IMR-90 (cell line): ENCODE data around the gene DCAF8L2. TPM values are rescaled to one million over a fixed set of nuclear protein-coding genes. Genes with fewer than 3 reads are reported as not detected.
A peak's percentile ranks its signal among the peaks of the same experiment; 100 is the strongest.

Experiments
- ATAC-seq: fragments of 200-7000 bp; cut with Tn5 transposase; 2 replicates; pipeline ENCODE4 v1.9.1; 2020; ENCODE audit warnings: low read depth, mild to moderate bottlenecking, moderate library complexity
- BruUV-seq: library from RNA; stranded (reverse); fragments of 400-500 nt; replicated peaks from 2 replicates; lab custom pipeline; 2021; lab: Mats Ljungman, UMichigan
- CTCF ChIA-PET: fragments of 300-600 bp; formaldehyde crosslinking; extraction: SDS; loops from one replicate; lab custom pipeline; 2021; ENCODE audit warnings: antibody characterized with exemption; lab: Yijun Ruan, JAX
- POLR2A ChIA-PET: fragments of 300-600 bp; sonication (Branson Sonifier 250); formaldehyde crosslinking; loops from one replicate; lab custom pipeline; 2022; ENCODE audit warnings: antibody characterized with exemption; ENCODE audit not compliant: unreplicated experiment; lab: Charles Lee
- DNase-seq: peaks from one replicate; pipeline ENCODE4 v3.0.0; 2013
- H2AFZ ChIP-seq: replicated peaks from 2 replicates; pipeline ENCODE3; 2013; ENCODE audit warnings: low read length, mild to moderate bottlenecking; ENCODE audit not compliant: poor library complexity
- H2AK5ac ChIP-seq: 2 replicates; pipeline ENCODE4 v1.6.1; 2013; ENCODE audit warnings: low read depth, low read length, inconsistent platforms
- H2AK9ac ChIP-seq: replicated peaks from 2 replicates; pipeline ENCODE3; 2013; ENCODE audit warnings: mild to moderate bottlenecking, low read depth, low read length, moderate library complexity; ENCODE audit not compliant: poor library complexity
- H2BK120ac ChIP-seq: 2 replicates; pipeline ENCODE4 v1.6.1; 2013; ENCODE audit warnings: low read depth, low read length, inconsistent platforms
- H2BK15ac ChIP-seq: 3 replicates; pipeline ENCODE4 v1.6.1; 2013; ENCODE audit warnings: low read depth, low read length, inconsistent platforms
- H2BK20ac ChIP-seq: 2 replicates; pipeline ENCODE4 v1.6.1; 2013; ENCODE audit warnings: low read depth, mild to moderate bottlenecking, inconsistent platforms, low read length, moderate library complexity
- H2BK5ac ChIP-seq: 2 replicates; pipeline ENCODE4 v1.6.1; 2013; ENCODE audit warnings: mild to moderate bottlenecking, low read depth, low read length, inconsistent platforms; ENCODE audit not compliant: poor library complexity, severe bottlenecking
- H3K14ac ChIP-seq: replicated peaks from 2 replicates; pipeline ENCODE4 v1.6.1; 2013; ENCODE audit warnings: low read depth, low read length, inconsistent platforms
- H3K18ac ChIP-seq: 2 replicates; pipeline ENCODE4 v1.6.1; 2013; ENCODE audit warnings: low read depth, low read length, control low read depth
- H3K23ac ChIP-seq: 2 replicates; pipeline ENCODE4 v1.6.1; 2013; ENCODE audit warnings: low read depth, low read length, inconsistent platforms
- H3K27ac ChIP-seq: 2 replicates; pipeline ENCODE4 v1.5.1; 2013; ENCODE audit warnings: mild to moderate bottlenecking, control low read depth, low read length; ENCODE audit not compliant: insufficient read depth
- H3K27me3 ChIP-seq: 2 replicates; pipeline ENCODE4 v1.6.1; 2013; ENCODE audit warnings: low read length; ENCODE audit not compliant: control insufficient read depth, insufficient read depth
- H3K36me3 ChIP-seq: 2 replicates; pipeline ENCODE4 v1.6.1; 2013; ENCODE audit warnings: low read length, mixed read lengths; ENCODE audit not compliant: control insufficient read depth, insufficient read depth
- H3K4ac ChIP-seq: 2 replicates; pipeline ENCODE4 v1.6.1; 2013; ENCODE audit warnings: low read depth, low read length, inconsistent platforms
- H3K4me1 ChIP-seq: 2 replicates; pipeline ENCODE4 v1.6.1; 2013; ENCODE audit warnings: low read length, mixed read lengths; ENCODE audit not compliant: control insufficient read depth, insufficient read depth
- H3K4me2 ChIP-seq: 2 replicates; pipeline ENCODE4 v1.6.1; 2013; ENCODE audit warnings: low read depth, mild to moderate bottlenecking, control low read depth, low read length, moderate library complexity
- H3K4me3 ChIP-seq: 2 replicates; pipeline ENCODE4 v1.5.1; 2013; ENCODE audit warnings: low read depth, mild to moderate bottlenecking, control low read depth, low read length, moderate library complexity; ENCODE audit not compliant: insufficient read depth
- H3K56ac ChIP-seq: 2 replicates; pipeline ENCODE4 v1.6.1; 2013; ENCODE audit warnings: low read length, inconsistent platforms; ENCODE audit not compliant: insufficient read depth; ENCODE audit errors: extremely low read depth
- H3K79me1 ChIP-seq, 2 experiments: 2 replicates each; pipeline ENCODE4 v1.6.1; 2013; ENCODE audit warnings: low read length in 2 of 2, inconsistent platforms in 1 of 2, low read depth in 1 of 2
- H3K9ac ChIP-seq: 2 replicates; pipeline ENCODE4 v1.6.1; 2013; ENCODE audit warnings: low read depth, low read length, control low read depth
- H3K9me1 ChIP-seq: 2 replicates; pipeline ENCODE4 v1.6.1; 2013; ENCODE audit warnings: low read length, inconsistent platforms; ENCODE audit not compliant: insufficient read depth
- H3K9me3 ChIP-seq: 2 replicates; pipeline ENCODE4 v1.6.1; 2013; ENCODE audit warnings: low read length; ENCODE audit not compliant: control insufficient read depth, insufficient read depth
- H4K20me1 ChIP-seq: 2 replicates; pipeline ENCODE4 v1.6.1; 2013; ENCODE audit warnings: low read length, inconsistent platforms; ENCODE audit not compliant: insufficient read depth
- H4K5ac ChIP-seq: 2 replicates; pipeline ENCODE4 v1.6.1; 2013; ENCODE audit warnings: mild to moderate bottlenecking, low read depth, low read length, control low read depth
- H4K8ac ChIP-seq, 2 experiments: 2 replicates each; pipeline ENCODE4 v1.6.1; 2013; ENCODE audit warnings: low read depth in 2 of 2, low read length in 2 of 2, control low read depth in 1 of 2, inconsistent platforms in 1 of 2
- H4K91ac ChIP-seq: 2 replicates; pipeline ENCODE4 v1.6.1; 2013; ENCODE audit warnings: low read depth, low read length, inconsistent platforms; ENCODE audit not compliant: insufficient read depth
- BHLHE40 ChIP-seq: fragments of 150-350 bp; IDR thresholded peaks from 2 replicates; pipeline ENCODE4 v1.6.1; 2016; ENCODE audit warnings: mild to moderate bottlenecking, low read depth, low read length
- CHD1 ChIP-seq: IDR thresholded peaks from 2 replicates; pipeline ENCODE4 v1.6.1; 2012; ENCODE audit warnings: low read depth, low read length, improper control_type of control experiment
- FOS ChIP-seq: fragments of 150-350 bp; IDR thresholded peaks from 2 replicates; pipeline ENCODE4 v1.6.1; 2016; ENCODE audit warnings: low read depth, low read length
- MAFK ChIP-seq: IDR thresholded peaks from 2 replicates; pipeline ENCODE4 v1.6.1; 2012; ENCODE audit warnings: low read depth, low read length, improper control_type of control experiment
- MAZ ChIP-seq: IDR thresholded peaks from 2 replicates; pipeline ENCODE4 v1.6.1; 2012; ENCODE audit warnings: low read depth, mild to moderate bottlenecking, low read length, improper control_type of control experiment, moderate library complexity, borderline replicate concordance
- MXI1 ChIP-seq: IDR thresholded peaks from 2 replicates; pipeline ENCODE4 v1.6.1; 2012; ENCODE audit warnings: low read depth, mild to moderate bottlenecking, low read length, moderate library complexity, borderline replicate concordance
- NFE2L2 ChIP-seq: fragments of 150-350 bp; IDR thresholded peaks from 2 replicates; pipeline ENCODE4 v1.6.1; 2016; ENCODE audit warnings: low read depth, mild to moderate bottlenecking, low read length
- RAD21 ChIP-seq: IDR thresholded peaks from 2 replicates; pipeline ENCODE4 v1.6.1; 2012; ENCODE audit warnings: low read length, improper control_type of control experiment
- RCOR1 ChIP-seq: IDR thresholded peaks from 2 replicates; pipeline ENCODE4 v1.6.1; 2012; ENCODE audit warnings: mild to moderate bottlenecking, low read length, improper control_type of control experiment; ENCODE audit not compliant: insufficient replicate concordance
- RFX5 ChIP-seq: IDR thresholded peaks from 2 replicates; pipeline ENCODE4 v1.8.0; 2012; ENCODE audit warnings: low read depth, mild to moderate bottlenecking, low read length, moderate library complexity
- SMC3 ChIP-seq: fragments of 150-350 bp; IDR thresholded peaks from 2 replicates; pipeline ENCODE4 v1.6.1; 2016; ENCODE audit warnings: low read depth, mild to moderate bottlenecking, antibody characterized with exemption, low read length, moderate library complexity
- dilution Hi-C: fragments of 300-500 bp; cut with HindIII; formaldehyde crosslinking; loops from one replicate; pipeline ENCODE4 v1.14.3; 2018; ENCODE audit warnings: low sequenced_read_pairs; ENCODE audit not compliant: unreplicated experiment
- in situ Hi-C: fragments of 300-500 bp; cut with MboI; formaldehyde crosslinking; loops from 3 replicates; pipeline ENCODE4 v1.14.3; 2019; ENCODE audit warnings: low sequenced_read_pairs, inconsistent platforms, mixed read lengths
- intact Hi-C: fragments of 100-400 bp; cut with micrococcal nuclease; formaldehyde crosslinking; loops from 2 replicates; pipeline ENCODE4 v1.10.0; 2022
- polyA plus RNA-seq, 3 experiments: library from polyadenylated mRNA; depleted of rRNA; stranded (reverse); fragments of >200 nt; gene quantifications; 2 replicates each; pipeline ENCODE4 v1.2.3, GENCODE V29; 2012; ENCODE audit warnings: low replicate concordance in 1 of 3
- total RNA-seq: library from RNA; depleted of rRNA; stranded (reverse); fragments of >200 nt; gene quantifications from 2 replicates; pipeline ENCODE4 v1.2.3, GENCODE V29; 2012
- TF ChIP-seq, protein P1 (sequence below): conservative IDR thresholded peaks from 2 replicates; pipeline ENCODE4 v1.5.1; 2012; ENCODE audit warnings: mild to moderate bottlenecking, low read depth, low read length, improper control_type of control experiment
- TF ChIP-seq, protein P2 (sequence below): fragments of 150-350 bp; IDR thresholded peaks from 2 replicates; pipeline ENCODE4 v1.6.1; 2017; ENCODE audit warnings: mild to moderate bottlenecking, antibody characterized with exemption, low read length, low read depth
- TF ChIP-seq, protein P3 (sequence below): fragments of 150-350 bp; IDR thresholded peaks from 2 replicates; pipeline ENCODE4 v1.6.1; 2016; ENCODE audit warnings: low read depth, mild to moderate bottlenecking, low read length, moderate library complexity, borderline replicate concordance

The DCAF8L2 gene
- total and polyA plus RNA-seq, 2 of the 4 experiments (the other 2 are of a cell fraction): not detected

DNA sequence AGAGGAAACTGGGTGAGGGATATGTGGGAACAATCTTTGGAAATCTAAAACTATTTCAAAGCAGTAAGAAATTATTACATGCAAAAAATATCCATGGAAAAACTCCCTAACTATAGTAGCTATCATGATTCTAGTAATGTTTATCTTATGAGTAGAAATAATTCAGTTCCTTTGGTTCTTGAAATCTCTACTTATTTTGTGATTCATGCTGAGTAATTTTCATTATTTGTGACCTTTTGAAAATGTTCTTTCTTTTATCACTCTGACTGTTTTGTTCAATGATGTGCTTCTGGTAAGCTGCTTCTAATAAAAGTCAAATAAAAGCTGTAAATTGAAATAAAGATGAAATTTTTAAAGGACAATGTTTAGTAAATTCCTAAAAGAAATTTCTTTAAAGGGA, 177.2 kb downstream of the DCAF8L2 start:
- H3K27me3 ChIP-seq: no peaks in the 10 kb centered on the region
- no peaks in the 10 kb centered on the region for H3K9me1 ChIP-seq
- H2BK120ac ChIP-seq: no peak overlapping the region
- H3K79me1 ChIP-seq: no peaks in the 10 kb centered on the region
- H3K4me3 ChIP-seq: no peak overlapping the region
- no peak for TF ChIP-seq RCOR1
- no peak for TF ChIP-seq RAD21
- no peak for TF ChIP-seq FOS
- TF ChIP-seq MAZ: no peak
- TF ChIP-seq BHLHE40: no peak
- TF ChIP-seq, protein P1, sequence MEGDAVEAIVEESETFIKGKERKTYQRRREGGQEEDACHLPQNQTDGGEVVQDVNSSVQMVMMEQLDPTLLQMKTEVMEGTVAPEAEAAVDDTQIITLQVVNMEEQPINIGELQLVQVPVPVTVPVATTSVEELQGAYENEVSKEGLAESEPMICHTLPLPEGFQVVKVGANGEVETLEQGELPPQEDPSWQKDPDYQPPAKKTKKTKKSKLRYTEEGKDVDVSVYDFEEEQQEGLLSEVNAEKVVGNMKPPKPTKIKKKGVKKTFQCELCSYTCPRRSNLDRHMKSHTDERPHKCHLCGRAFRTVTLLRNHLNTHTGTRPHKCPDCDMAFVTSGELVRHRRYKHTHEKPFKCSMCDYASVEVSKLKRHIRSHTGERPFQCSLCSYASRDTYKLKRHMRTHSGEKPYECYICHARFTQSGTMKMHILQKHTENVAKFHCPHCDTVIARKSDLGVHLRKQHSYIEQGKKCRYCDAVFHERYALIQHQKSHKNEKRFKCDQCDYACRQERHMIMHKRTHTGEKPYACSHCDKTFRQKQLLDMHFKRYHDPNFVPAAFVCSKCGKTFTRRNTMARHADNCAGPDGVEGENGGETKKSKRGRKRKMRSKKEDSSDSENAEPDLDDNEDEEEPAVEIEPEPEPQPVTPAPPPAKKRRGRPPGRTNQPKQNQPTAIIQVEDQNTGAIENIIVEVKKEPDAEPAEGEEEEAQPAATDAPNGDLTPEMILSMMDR: no peak
- TF ChIP-seq NFE2L2: no peak
- no peak for TF ChIP-seq MXI1
- TF ChIP-seq, protein P2, sequence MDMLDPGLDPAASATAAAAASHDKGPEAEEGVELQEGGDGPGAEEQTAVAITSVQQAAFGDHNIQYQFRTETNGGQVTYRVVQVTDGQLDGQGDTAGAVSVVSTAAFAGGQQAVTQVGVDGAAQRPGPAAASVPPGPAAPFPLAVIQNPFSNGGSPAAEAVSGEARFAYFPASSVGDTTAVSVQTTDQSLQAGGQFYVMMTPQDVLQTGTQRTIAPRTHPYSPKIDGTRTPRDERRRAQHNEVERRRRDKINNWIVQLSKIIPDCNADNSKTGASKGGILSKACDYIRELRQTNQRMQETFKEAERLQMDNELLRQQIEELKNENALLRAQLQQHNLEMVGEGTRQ: no peak
- no peak for TF ChIP-seq RFX5
- TF ChIP-seq SMC3: no peak
- no peak for TF ChIP-seq CHD1
- TF ChIP-seq, protein P3, sequence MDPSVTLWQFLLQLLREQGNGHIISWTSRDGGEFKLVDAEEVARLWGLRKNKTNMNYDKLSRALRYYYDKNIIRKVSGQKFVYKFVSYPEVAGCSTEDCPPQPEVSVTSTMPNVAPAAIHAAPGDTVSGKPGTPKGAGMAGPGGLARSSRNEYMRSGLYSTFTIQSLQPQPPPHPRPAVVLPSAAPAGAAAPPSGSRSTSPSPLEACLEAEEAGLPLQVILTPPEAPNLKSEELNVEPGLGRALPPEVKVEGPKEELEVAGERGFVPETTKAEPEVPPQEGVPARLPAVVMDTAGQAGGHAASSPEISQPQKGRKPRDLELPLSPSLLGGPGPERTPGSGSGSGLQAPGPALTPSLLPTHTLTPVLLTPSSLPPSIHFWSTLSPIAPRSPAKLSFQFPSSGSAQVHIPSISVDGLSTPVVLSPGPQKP: no peak
- no peak for TF ChIP-seq MAFK
- H4K91ac ChIP-seq: no peak overlapping the region
- no peak overlapping the region for H2BK20ac ChIP-seq
- ChIA-PET CTCF (no interaction called here), POLR2A (no interaction called here)
- H4K5ac ChIP-seq: no peak overlapping the region
- no peaks in the 10 kb centered on the region for H3K9me3 ChIP-seq
- in situ Hi-C loops (no loop called here), intact Hi-C loops (no loop called here), dilution Hi-C loops (no loop called here)
- DNase-seq: peak; percentile 25
- H2BK5ac ChIP-seq: no peak overlapping the region
- H2BK15ac ChIP-seq: no peak overlapping the region
- no peak overlapping the region for H3K56ac ChIP-seq
- ATAC-seq: no peak
- H4K20me1 ChIP-seq: no peaks in the 10 kb centered on the region
- no peak overlapping the region for H3K4me2 ChIP-seq
- no peak overlapping the region for H3K18ac ChIP-seq
- H3K14ac ChIP-seq: no peak overlapping the region
- no peak overlapping the region for H4K8ac ChIP-seq
- H2AK9ac ChIP-seq: no peak overlapping the region
- no peak overlapping the region for H2AK5ac ChIP-seq
- H3K27ac ChIP-seq: no peak overlapping the region
- H2AFZ ChIP-seq: no peak overlapping the region
- no peaks in the 10 kb centered on the region for H3K4me1 ChIP-seq
- H3K36me3 ChIP-seq: no peaks in the 10 kb centered on the region
- H3K23ac ChIP-seq: no peak overlapping the region
- BruUV-seq: no TSS peak
- H3K9ac ChIP-seq: no peak overlapping the region
- no peak overlapping the region for H3K4ac ChIP-seq
